22Rv1 (cell line): ENCODE results near the gene USP48.

Experiments
- ZFX ChIP-seq: fragments of 450-650 bp; IDR thresholded peaks from 2 replicates; pipeline ENCODE4 v1.6.1; 2017; ENCODE audit warnings: antibody characterized with exemption, borderline replicate concordance
- TF ChIP-seq, protein P1 (sequence below): fragments of 450-650 bp; IDR thresholded peaks from 2 replicates; pipeline ENCODE4 v1.5.1; 2017; ENCODE audit warnings: mild to moderate bottlenecking

DNA sequence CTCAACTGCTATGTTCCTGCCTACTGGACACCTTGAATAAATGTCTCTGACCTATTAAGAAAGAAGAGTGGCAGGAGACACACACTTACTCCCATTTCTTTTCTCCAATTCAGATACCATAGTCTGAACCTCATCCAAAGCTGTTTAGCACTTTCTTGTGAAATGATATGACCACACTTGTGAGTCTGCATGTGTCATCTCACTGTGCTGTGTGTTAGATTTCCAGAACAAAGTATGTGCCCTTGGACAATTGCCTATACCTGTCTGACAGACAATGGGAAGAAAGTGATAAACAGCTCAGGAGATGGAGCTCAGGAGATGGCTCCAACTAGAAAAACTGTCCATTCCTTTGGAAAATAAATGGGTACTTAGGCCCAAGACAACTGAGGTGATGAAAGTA lies 48.4 kb downstream of the USP48 start:
- TF ChIP-seq, protein P1, sequence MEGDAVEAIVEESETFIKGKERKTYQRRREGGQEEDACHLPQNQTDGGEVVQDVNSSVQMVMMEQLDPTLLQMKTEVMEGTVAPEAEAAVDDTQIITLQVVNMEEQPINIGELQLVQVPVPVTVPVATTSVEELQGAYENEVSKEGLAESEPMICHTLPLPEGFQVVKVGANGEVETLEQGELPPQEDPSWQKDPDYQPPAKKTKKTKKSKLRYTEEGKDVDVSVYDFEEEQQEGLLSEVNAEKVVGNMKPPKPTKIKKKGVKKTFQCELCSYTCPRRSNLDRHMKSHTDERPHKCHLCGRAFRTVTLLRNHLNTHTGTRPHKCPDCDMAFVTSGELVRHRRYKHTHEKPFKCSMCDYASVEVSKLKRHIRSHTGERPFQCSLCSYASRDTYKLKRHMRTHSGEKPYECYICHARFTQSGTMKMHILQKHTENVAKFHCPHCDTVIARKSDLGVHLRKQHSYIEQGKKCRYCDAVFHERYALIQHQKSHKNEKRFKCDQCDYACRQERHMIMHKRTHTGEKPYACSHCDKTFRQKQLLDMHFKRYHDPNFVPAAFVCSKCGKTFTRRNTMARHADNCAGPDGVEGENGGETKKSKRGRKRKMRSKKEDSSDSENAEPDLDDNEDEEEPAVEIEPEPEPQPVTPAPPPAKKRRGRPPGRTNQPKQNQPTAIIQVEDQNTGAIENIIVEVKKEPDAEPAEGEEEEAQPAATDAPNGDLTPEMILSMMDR, result no peak
- TF ChIP-seq ZFX, result no peak
